ENCODE measurements around the gene CASQ2.
"Not testable (repeated sequence)": the region's sequence is repeated elsewhere in the genome, so short reads cannot be mapped to it uniquely, and the experiment has no call there.

CASQ2 gene

DNA sequence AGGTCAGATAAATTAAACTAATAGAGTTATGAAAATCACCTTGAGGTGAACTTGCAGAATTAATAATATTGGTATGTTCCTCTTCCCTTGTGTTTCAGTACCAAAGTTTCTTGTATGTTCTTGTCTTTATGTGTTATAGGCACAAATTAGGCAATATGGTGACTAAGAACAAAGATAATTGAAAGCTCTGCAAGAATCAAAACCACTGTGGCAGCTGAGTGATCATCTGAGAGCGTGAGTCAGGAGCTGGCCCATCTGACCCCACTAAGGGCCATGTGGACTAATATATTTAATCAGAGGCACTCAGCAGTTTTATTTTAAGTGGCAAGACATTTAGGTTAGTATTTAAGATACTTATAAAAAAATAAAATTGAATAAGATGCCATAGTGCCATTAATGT is 12.8 kb upstream of the CASQ2 start:
- DNase-seq (ENCODE audit: low read depth in 1 of 2, low spot score in 1 of 2) = no peak

DNA sequence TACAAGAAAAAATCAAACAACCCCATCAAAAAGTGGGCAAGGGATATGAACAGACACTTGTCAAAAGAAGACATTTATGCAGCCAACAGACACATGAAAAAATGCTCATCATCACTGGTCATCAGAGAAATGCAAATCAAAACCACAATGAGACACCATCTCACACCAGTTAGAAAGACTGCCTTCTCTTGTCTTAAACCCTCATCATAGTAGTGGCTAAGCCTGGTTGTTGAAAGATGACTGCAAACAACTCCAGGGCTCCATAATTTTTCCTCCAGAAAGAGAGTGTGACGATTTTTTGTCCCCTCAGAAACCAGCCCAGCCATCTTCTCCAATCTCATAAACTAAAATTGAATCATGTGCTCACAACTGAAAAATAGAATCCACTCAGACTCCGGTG is 12.1 kb upstream of the CASQ2 start:
- not testable (repeated sequence) for DNase-seq (ENCODE audit: low read depth in 1 of 2, low spot score in 1 of 2)

DNA sequence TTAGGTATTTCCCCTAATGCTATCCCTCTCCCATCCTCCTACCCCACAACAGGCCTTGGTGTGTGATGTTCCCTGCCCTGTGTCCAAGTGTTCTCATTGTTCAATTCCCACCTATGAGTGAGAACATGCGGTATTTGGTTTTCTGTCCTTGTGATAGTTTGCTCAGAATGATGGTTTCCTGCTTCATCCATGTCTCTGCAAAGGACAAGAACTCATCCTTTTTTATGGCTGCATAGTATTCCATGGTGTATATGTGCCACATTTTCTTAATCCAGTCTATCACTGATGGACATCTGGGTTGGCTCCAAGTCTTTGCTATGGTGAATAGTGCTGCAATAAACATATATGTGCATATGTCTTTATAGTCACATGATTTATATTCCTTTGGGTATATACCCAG is 10.6 kb upstream of the CASQ2 start:
- not testable (repeated sequence) for DNase-seq (ENCODE audit: low read depth in 1 of 2, low spot score in 1 of 2)

DNA sequence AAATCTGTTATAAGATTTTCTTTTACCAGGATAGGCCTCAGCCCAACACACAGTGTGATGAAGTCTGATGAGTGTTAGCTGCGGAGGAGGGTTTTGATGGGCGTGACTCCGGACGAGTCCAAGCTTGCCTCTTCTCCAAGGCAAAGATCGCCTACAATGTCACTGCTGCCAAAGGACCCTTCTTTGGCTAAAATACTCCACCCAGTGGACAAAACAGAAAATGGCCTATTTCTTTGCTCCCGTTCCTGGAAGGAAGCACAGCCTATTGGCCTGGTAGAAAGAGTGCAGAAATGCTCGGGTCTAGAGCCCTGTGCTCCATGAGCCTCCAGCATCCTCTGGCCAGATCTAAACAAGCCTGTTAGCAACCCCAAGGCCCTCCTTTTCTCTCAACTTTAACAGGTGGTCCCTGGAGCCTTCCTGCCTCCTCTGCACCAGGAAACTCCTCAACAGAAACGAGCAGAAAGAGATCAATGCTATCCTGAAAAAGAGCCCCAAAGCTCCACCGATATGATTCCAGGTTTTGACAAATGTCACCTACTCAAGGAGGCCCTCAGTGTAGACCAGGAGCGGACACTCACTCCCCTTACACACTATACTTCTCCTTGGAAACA is 3.4 kb upstream of the CASQ2 start:
- DNase-seq (ENCODE audit: low read depth in 1 of 2, low spot score in 1 of 2) = no peak

DNA sequence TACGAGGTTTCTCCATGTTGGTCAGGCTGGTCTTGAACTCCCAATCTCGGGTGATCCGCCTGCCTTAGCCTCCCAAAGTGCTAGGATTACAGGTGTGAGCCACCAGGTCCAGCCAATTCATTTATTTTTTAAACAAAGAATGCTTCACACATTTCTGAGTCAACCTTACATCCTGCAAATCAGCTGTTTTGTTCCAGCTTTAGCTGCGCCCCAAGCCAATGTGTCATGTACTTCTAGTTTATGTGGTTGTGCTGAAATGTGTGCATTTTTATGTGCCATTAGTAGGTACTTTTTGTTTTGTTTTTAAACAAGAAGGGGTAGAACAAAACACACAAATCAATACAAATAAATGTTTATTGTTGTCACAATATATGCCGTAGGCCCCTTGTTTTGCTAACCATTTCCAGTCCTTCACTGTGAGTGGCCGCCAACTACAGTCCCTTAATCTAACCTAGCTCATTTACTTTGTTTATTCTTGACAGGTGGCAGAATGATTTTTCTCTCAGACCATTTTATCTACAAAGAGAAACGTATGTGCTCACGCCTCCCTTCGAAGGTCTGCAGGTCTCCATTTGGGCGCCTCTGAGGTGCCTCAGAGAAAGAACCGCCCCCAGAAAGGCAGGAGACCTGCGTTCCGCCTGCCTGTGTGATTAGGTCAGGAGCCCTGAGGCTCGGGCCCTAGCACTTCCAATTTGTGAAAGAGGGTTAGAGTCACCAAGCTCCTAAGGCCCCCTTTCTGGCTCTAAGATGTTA is 2.8 kb upstream of the CASQ2 start:
- no peak for DNase-seq (ENCODE audit: low read depth in 1 of 2, low spot score in 1 of 2)

DNA sequence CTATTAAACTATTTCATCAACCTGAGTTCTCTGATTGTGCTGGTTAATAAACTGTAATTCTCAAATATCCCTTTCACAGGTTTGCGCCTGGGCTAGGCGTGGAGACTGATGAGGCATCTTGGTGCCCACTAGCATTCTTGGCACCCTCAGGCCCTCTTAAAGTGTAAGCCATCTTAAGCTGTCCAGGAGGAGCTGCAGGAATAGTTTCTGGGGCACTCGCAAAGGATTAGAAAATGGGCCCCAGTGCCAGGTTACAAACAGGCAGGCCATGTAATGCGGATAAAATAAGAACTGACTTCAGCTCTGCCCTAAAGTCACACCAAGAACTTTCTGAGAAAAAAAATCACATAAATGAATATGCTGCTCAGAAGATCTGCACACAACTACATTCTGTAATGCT is 1.1 kb downstream of the CASQ2 start:
- DNase-seq (ENCODE audit: low read depth in 1 of 2, low spot score in 1 of 2) = no peak

DNA sequence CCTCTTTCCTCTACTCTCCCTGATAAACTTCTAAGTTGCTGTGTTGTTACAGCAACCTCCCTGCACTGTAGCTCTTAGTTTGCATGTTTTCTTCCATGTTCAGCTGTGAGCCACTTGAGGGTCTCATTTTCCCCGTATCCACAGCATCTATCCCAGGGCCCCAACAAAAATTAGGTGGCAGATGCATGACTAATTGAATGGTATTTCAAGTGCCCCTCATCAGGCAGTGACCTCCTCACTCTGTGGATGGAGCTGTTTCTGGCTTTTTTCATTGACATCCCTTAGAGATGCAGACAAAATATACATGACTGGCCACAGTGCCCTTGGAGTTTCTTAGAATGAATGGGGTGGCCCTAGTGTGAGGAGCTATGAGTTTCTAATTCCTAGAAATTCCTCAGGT is 3.4 kb downstream of the CASQ2 start:
- no peak for DNase-seq (ENCODE audit: low read depth in 1 of 2, low spot score in 1 of 2)

DNA sequence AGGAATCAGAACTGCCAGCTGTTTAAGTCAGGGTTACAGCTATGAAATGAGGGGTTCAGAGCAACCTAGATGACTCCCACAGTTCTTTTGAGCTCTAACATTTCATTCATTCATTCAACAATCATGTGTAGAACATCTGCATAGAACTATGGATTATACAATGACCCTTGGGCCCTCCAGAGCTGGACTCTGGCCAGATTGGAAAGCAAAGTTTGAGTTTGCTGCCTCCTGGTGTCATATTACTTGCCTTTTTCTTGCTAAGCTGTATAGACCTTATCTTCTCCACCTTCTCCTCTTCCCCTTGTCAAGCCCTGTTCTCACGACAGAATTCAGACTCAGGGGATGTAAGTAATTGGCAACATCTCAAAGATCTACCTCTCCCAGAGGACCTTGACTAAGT is 4.0 kb downstream of the CASQ2 start:
- no peak for DNase-seq (ENCODE audit: low read depth in 1 of 2, low spot score in 1 of 2)

DNA sequence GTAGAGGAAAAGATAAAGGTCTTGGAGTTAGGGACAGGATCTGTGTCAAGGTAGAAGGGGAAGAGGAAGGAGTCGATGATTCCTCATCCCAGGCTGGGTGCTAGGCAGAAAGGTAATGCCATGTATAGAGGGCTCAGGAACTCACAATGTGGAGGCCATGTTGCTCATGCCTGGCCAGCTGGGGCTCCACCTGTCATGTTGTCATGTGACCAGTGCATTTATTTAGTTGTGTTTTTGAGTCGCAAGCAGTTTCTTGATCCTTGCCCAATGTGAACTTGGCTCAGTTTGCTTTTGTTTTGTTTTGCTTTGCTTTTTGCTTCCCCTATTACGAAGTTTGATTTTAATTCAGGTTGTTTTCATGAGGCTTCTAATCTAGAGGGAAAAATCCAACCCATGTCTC is 5.7 kb downstream of the CASQ2 start:
- DNase-seq (ENCODE audit: low read depth in 1 of 2, low spot score in 1 of 2) = no peak

DNA sequence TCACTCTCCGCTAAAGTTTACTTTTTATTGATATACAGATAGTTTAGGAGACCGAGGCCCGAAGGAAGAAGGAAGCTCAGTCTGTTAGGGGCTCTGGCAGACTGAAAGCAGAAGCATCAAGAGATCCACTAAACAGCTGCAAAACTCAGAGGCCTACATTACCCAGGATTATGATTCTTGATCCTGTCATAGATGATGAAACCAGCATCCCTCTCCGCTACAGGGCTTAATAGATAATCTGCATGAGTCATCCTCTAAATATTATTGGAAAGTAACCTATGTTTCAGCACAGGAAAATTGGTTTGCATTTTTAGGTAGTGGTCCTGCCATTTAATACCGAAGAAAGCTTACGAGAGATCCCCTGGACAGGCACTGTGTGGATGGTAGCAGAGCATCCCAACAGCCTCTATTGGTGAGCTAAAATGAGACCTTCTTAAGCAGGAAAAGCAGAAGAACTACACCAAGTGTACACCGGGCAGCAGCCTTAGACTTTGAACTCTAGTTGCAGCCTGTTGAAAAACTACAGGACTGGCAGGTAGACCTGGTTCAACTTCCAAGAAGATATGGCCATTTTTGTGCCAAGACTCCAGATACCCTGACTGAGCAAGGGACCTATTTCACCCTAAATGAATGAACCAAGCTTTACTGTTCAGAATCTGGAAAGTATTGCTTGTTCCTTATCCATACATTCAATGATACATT is 6.8 kb downstream of the CASQ2 start:
- no peak for DNase-seq (ENCODE audit: low read depth in 1 of 2, low spot score in 1 of 2)

DNA sequence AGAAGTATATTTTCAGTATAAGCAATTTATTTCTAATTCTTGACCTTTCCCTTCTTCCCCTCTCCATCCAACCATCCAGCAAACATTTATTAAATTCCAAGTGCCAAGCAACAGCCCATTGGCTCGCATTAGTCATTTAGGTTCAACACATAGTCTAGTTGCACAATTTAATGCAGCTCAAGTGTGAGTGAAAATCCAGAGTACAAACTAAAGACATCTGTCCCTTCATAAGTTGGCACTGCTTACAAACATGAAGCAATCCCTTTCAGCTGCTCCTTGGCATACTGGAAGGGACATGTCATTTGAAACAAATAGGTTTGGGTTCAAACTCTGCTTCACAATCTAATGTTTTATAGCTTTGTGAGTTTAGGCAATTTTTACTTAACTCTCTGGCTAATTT is 10.7 kb downstream of the CASQ2 start:
- no peak for DNase-seq (ENCODE audit: low read depth in 1 of 2, low spot score in 1 of 2)

DNA sequence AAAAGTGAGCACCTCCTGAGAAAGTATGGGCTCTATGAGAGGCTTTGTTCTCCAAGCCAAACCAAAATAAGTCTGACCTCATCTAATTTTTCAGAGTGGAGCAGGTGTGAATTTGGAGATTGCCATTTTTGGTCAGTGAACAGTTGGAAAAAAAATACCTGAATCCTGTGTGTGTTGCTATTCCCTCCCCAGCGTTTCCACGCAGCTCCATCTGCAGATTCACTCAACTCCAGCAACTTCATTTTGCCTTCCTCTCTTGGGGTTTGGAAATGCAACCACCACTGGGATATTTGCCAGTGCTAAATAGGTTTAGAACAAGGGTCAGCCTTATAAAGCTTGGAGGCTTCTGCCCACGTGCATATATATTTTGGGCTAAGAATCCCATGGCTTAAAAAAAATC is 11.2 kb downstream of the CASQ2 start:
- DNase-seq (ENCODE audit: low read depth in 1 of 2, low spot score in 1 of 2) = no peak

DNA sequence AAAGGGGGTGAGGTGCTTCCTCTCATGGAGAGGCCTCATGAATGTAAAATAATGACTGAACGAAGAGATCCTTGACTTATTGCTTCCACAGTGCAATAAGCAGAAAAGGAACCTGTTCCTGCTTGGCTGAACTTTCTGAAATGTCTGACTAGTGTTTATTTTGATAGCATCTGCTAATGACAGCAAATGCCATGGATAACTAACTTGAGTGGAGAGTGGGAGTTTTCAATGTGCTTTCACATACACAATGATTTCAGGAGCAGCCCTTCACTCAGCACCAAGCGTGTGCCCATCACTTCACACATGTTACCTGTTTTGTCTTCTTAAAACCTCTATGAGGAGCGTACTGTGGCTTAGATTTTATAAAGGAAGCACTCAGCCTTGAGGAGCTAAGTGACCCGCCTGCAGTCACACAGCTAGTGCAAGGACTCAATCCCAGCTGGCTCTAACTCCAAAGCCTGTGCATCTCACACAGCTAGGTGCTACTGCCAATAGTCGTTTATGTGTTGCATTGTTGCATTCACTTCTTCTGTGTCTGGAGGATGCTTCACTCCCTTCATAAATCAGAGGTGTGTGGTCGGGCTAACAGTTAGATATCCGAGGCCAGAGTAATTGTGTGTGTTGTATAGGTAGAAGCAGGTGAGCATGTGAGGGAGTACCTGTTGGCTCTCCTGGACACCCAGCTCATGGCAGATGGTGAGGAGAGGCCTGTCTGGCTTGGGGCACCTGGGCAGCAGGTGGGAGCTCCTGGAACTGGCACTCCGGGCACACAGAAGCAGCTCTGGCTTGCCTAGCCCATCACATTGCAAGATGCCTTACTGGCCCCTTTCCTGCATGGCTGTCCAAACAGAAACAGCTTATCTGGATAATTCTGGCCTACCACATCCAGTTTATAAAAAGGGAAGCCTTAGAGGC is 12.8 kb downstream of the CASQ2 start:
- no peak for DNase-seq (ENCODE audit: low read depth in 1 of 2, low spot score in 1 of 2)

DNA sequence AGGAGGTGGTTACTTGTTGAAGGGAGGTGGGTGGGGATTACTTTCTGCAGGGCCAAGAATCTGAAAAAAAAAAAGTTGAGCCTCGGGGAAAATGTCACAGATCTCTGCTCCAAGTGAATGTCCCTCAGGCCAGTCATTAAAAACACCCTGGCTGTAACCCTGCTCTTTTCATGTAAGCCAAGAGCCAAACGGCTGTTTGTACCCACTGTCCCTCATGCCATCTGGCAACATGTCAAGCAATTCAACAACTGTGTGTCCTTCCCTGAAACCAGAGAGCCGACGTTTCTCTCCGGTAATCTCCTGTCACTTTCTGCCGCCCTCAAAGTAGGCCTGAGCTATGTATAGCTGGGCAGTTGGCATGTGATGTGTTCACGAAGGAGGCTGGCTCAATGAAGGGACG is 14.7 kb downstream of the CASQ2 start:
- DNase-seq (ENCODE audit: low read depth in 1 of 2, low spot score in 1 of 2) = no peak

DNA sequence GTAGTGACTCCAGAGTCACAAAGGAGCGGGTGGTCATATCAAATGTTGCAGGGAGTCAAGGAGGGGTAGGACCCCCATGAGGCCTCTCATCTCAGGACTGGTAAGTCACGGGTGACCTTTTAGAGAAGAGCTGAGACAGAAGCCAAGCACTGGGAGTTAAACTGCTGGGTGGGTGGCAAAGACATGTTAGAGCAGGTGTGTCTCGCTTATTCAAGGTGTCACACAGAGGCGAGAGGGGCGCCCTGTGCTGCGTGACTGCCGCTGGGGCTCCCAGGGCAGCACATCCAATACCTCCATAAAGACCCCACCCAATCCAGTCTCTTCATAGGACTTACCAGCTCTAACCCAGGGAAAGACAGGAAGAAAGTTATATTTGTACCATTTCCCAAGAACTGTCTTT is 15.2 kb downstream of the CASQ2 start:
- no peak for DNase-seq (ENCODE audit: low read depth in 1 of 2, low spot score in 1 of 2)

DNA sequence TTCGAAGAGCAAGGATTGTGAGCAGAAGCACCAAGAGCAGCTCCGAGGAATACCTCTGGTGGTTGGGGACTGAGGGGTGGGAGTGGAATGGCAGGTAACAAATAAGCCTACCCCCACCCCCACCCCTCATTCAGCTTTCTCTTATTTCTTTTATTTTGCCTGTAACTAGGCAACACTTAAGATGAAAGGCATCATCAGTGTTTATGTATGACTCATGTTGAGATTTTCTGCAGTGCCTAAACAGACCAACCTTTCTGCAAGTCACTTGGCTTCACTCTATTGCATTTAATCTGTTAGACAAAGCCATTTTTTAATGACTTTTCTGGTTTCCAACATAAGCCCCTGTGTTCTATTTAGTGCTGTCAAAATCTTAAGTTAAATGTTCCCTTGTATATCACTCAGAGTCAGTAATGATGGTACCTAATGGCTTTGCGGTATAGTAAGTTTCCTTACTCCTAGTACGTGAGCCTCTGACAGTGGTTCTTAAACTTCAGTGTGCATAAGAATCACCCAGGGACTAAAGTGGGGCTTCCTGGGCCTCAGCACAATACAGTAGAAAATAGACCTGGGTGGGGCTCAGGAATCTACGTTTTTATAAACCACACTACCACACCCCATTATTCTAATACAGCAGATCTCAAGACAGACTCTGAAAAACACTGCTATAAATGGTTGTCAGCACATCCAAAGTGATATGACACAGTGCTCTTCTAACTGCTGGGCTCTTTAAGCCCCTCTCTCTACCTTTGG is 19.9 kb downstream of the CASQ2 start:
- DNase-seq (ENCODE audit: low read depth in 1 of 2, low spot score in 1 of 2) = no peak

DNA sequence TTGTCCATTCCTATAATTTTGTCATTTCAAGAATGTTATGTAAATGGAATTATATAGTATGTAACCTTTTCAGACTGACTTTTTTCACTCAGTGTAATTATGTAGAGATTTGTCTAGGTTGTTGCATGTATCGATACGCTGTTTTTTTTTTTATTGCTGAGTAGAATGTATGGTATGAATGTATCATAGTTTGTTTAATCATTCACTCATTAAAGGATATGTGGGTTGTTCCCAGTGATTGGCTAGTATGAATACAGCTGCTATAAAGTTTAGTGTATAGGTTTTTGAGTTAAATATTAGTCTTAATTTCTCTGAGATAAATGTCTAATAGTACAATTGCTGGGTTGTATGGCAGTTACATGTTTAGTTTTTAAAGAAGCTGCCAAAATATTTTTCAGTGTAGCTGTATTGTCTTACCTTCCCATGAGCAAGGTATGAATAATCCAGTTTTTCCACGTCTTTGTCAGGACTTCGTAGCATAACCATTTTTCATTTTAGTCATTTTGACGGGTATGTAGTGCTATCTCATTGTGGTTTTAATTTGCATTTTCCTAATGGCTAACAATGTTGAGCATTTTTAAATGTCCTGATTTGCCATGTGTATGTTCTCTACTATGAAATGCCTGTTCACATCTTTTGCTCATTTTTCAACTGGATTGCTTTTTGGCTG is 22.4 kb downstream of the CASQ2 start:
- no peak for DNase-seq (ENCODE audit: low read depth in 1 of 2, low spot score in 1 of 2)

DNA sequence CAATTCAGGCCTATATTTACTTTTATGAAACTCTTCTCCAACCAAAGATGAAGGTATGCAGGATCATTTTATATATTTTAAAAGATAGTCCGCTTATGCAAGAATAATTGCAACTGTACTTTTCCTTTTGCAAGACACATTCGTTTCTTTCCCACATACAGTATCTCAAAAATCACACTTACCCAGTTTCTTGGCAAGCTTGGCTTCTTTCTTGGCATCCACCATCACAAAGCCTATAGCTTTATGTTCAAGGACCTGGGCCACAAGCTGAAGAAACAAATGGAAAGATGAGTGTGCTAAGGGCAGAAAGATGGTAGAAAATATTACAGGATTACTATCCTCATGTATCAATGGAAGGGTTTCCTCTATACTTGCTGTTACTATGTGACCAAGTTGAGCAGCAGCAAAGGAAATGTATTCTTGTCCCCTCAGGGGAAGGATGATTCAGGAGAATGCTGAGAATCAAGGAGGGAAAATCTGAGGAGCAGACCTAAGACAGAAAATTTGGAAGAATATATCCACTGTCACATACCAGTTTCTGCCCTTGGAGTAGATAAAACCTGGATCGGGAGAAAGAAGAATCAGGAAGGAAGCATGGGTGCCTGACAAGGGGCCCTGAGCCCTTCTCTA is 23.8 kb downstream of the CASQ2 start:
- no peak for DNase-seq (ENCODE audit: low read depth in 1 of 2, low spot score in 1 of 2)

DNA sequence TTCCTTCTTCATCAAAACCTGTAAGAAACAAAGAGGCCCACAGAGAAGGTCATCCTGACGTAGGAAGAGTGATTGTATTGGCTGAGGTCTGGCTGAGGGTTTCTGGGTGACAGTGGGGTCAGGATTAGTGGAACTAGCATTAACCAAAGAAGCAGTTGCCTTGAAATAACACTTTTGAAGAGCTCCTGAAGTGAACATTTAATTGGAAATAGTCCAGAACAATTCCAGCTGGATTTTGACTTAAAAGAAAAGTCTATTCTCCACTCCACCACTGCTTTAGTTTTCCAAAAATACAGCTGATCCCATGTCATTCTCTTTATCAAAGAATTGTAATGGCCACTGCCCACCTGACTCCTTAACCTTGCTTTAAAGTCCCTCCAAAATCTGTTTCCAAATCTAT is 27.7 kb downstream of the CASQ2 start:
- DNase-seq (ENCODE audit: low read depth in 1 of 2, low spot score in 1 of 2) = no peak

DNA sequence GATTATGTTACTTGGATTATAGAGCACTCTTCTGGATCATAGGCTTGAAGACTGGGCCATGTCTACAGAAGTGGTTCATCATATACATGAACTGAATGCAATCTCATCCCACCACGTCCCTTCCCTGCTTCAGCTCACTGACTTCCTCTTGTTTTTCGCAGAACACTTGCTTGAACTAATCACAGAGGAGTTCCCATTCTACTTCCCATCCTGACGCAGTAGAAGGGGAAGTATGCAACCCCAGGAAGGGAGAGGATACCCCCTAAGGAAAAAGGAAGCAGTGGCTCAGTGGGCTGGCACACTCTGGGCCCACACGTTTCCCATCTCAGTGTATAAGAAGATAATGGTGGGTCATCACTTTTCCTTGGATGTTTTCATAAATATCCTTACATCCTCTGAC is 36.2 kb downstream of the CASQ2 start:
- DNase-seq (ENCODE audit: low read depth in 1 of 2, low spot score in 1 of 2) = no peak

Data from activated T-helper 1 cell treated with anti-CD3 and anti-CD28 coated beads, Interleukin-2, amount 50 U/mL, for 16 hours (primary cell).